ENCODE results near the gene CASQ2.

The CASQ2 gene

GRCh38 chr1:115682792-115683191 is 85.7 kb downstream of the CASQ2 start:
- no peak overlapping the region for H3K4me3 ChIP-seq (ENCODE audit: low read depth, low read length)
- TF ChIP-seq CTCF (IDR thresholded peaks at IDR 0.05; ENCODE audit: borderline replicate concordance, insufficient read depth, low read depth, low read length) = no peak

- no peak overlapping the region for H3K4me3 ChIP-seq (ENCODE audit: low read depth, low read length)
- TF ChIP-seq CTCF (IDR thresholded peaks at IDR 0.05; ENCODE audit: borderline replicate concordance, insufficient read depth, low read depth, low read length) = no peak
Observed at GRCh38 chr1:115680730-115681111, 87.8 kb downstream of the CASQ2 start.

- H3K4me3 ChIP-seq (ENCODE audit: low read depth, low read length) = no peak overlapping the region
- TF ChIP-seq CTCF (IDR thresholded peaks at IDR 0.05; ENCODE audit: borderline replicate concordance, insufficient read depth, low read depth, low read length) = no peak
Observed at GRCh38 chr1:115679141-115679611, 89.3 kb downstream of the CASQ2 start.

- no peak for TF ChIP-seq CTCF (IDR thresholded peaks at IDR 0.05; ENCODE audit: borderline replicate concordance, insufficient read depth, low read depth, low read length)
- H3K4me3 ChIP-seq (ENCODE audit: low read depth, low read length) = no peak overlapping the region
Observed at GRCh38 chr1:115678141-115678540, 90.4 kb downstream of the CASQ2 start.

- no peak overlapping the region for H3K4me3 ChIP-seq (ENCODE audit: low read depth, low read length)
- no peak; the same call in 1 of the 2 replicates for TF ChIP-seq CTCF (IDR thresholded peaks at IDR 0.05; ENCODE audit: borderline replicate concordance, insufficient read depth, low read depth, low read length)
Observed at GRCh38 chr1:115677565-115677964, 90.9 kb downstream of the CASQ2 start.

GRCh38 chr1:115677182-115677555 is 91.3 kb downstream of the CASQ2 start:
- H3K4me3 ChIP-seq (ENCODE audit: low read depth, low read length) = no peak overlapping the region

More at GRCh38 chr1:115677182-115677555, 91.3 kb downstream of the CASQ2 start:
- no peak for TF ChIP-seq CTCF (IDR thresholded peaks at IDR 0.05; ENCODE audit: borderline replicate concordance, insufficient read depth, low read depth, low read length)

Data from GM12875 (cell line).